Uterus (tissue), 2 donors: ENCODE results near the gene GHR.

Source experiments
- POLR2A ChIP-seq, 2 donors: fragments of 450-650 bp; IDR thresholded peaks; one replicate each; pipeline ENCODE4 v1.6.1; 2016; ENCODE audit warnings: antibody characterized with exemption in 2 of 2, mild to moderate bottlenecking in 1 of 2, moderate library complexity in 1 of 2
- TF ChIP-seq, protein P1 (sequence below), 4 experiments: fragments of 200-600 bp in 2 of 4; fragments of 450-650 bp in 2 of 4; sonication (generic) in 2 of 4; IDR thresholded peaks; one replicate each; pipeline ENCODE4 v1.5.1; 2016 to 2019; ENCODE audit warnings: antibody characterized with exemption in 4 of 4, mild to moderate bottlenecking in 2 of 4, moderate library complexity in 1 of 4

DNA sequence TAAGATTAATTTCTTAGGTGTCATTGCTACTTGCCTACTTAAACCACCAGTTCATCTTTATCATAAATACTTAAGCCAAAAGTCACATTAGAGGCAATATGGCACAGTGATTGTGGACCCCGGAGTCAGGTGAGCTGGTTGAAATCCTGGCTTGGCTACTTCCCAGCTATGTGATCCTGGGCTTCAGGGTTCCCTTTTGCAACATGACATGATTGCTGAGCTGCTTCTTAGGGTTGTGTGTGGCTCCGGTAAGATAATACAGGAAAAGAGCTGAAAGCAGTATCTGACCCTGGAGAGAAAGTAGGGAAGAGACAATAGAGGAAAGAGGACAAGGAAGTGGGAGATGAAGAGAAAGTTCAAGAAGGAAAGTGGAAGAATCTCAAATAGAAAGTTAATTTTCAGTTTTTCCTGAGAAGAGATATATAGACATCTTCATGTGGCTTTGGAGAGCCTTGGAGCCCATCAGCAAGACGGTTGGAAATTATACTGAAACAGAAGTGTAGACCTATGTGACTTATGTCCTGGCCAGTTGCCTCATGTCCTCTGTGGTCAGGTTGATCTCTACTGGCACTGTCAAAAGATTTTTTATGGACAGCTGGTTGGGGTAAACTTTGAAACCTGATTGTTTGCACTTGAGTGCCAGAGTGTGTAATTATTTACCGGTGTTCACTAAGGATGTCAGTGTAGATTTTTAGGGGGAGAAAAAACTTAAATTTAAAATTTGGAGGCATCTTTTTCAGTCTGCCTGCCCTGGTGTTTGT lies 93.2 kb downstream of the GHR start:
- TF ChIP-seq, protein P1, sequence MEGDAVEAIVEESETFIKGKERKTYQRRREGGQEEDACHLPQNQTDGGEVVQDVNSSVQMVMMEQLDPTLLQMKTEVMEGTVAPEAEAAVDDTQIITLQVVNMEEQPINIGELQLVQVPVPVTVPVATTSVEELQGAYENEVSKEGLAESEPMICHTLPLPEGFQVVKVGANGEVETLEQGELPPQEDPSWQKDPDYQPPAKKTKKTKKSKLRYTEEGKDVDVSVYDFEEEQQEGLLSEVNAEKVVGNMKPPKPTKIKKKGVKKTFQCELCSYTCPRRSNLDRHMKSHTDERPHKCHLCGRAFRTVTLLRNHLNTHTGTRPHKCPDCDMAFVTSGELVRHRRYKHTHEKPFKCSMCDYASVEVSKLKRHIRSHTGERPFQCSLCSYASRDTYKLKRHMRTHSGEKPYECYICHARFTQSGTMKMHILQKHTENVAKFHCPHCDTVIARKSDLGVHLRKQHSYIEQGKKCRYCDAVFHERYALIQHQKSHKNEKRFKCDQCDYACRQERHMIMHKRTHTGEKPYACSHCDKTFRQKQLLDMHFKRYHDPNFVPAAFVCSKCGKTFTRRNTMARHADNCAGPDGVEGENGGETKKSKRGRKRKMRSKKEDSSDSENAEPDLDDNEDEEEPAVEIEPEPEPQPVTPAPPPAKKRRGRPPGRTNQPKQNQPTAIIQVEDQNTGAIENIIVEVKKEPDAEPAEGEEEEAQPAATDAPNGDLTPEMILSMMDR (IDR thresholded peaks at IDR 0.05), result no peak
- TF ChIP-seq POLR2A (IDR thresholded peaks at IDR 0.05), result no peak
